Erythroblast (primary cell): ENCODE results near the gene BTBD17.

Source experiments
- DNase-seq, 2 experiments: peaks; one replicate each; lab custom pipeline; 2025; lab: John Stamatoyannopoulos, UW
- GATA1 ChIP-seq: IDR thresholded peaks from 2 replicates; pipeline ENCODE4 v1.6.1; 2011; ENCODE audit warnings: low read depth, mild to moderate bottlenecking, control low read depth, low read length, moderate library complexity
- POLR2A ChIP-seq: IDR thresholded peaks from 2 replicates; pipeline ENCODE4 v1.6.1; 2011; ENCODE audit warnings: mild to moderate bottlenecking, low read length

BTBD17 gene

DNA sequence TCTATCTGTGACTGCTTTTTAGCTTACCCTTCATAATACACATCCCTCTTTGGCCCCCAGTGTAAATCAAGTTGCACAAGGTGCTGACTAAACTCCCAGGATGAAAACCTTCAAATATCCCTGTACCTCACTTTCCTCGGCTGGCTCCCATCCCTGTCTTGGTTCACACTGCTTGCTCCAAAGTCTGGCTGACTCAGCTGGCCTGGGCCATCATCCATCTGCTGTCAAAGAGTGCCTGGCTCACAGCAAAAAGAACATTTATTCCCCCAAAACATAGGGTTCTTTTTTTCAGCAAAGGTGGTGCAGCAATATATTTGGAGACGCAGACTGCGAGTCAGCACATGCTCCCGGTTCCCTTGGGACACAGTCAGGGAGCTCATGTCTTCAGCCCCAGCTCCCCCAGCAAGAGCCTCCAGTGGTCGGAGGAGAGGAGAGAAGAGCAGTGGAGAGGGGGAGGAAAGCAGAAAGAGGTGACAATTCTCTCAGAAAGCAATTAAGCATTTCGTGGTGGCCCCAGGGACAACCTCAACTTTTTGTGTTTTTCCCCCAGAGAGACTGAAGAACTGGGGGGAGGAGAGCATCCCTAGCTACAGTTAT, 31.8 kb upstream of the BTBD17 start:
- no peak for DNase-seq
- no peak for TF ChIP-seq GATA1

DNA sequence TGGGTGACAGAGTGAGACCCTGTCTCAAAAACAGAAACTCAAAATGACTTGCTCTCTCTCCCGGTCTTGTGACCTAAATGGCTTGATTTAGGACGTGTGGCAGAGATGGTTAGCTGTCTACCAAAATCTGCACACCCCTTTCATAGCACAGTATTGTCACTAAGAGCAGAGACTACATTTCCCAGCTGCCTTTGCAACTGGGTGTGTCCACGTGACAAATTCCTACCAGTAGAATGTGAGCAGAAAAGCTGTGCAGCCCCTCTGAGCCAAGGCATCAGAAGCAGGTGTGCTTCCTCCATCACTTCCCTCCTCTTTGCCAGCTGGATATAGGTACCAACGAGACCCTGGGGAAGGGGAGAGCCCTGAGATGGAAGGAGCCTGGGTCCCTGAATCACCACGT, 31.2 kb upstream of the BTBD17 start:
- TF ChIP-seq GATA1 (no peak), POLR2A (no peak)

DNA sequence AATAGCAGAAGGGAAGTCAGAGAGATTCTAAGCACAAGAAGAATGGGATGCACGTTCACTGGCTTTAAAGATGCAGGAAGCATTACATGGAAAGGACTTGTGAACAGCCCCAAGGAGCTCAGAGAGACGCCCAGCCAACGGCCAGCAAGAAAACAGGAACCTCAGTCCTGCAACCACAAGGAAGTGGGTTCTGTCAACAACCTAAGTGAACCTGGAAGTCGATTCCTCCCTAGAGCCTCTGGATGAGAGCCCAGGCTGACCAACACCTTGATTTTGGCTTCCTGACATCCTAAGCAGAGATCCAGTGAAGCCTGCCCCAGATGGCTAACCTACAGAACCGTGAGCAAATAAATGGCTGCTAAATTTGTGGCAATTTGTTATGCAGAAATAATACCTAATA, 30.1 kb upstream of the BTBD17 start:
- TF ChIP-seq GATA1 (no peak), POLR2A (no peak)
- DNase-seq: no peak

More for the DNA sequence above, 31.2 kb upstream of the BTBD17 start:
- DNase-seq: no peak

DNA sequence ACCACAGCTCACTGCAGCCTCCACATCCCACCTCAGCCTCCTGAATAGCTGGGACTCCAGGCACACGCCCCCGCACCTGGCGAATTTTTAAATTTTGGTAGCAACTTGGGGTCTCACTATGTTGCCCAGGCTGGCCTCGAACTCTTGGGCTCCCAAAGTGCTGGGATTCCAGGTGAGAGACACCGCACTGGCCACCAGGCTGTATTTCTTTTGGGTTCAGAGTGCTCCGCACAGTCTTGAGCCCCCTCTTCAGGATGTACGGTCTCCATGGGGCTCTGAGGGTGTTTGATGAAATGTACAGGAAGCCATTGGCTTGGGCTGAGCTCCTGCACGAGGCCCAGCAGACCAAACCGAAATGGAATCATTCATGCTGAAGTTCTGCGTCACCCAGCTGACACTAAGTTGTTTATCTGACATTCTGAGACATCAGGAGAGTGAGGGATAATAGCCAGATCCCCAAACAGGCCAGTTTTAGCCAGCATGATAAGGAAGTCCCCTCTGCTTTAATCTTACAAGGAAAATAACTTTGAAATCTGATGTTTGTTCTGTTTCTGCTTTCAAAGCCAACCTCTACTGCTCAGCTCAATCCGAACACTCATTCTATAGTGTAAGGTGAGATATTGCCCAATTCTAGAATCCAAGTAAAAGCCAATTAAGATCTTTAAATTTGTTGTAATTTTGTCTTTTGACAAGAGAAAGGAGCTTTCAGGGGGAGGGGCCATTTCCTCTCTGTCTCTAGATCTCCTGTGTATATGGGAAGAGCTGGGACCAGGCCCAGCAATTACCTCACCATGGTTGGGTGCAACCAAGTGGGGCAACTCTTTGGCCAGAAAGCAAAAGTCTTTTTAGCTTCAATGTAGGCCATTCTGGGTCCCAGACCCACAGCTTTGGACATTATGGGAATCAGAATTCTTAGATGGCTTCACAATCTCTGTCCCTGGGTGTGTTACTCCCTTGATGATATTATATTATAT, 29.3 kb upstream of the BTBD17 start:
- no peak for DNase-seq

DNA sequence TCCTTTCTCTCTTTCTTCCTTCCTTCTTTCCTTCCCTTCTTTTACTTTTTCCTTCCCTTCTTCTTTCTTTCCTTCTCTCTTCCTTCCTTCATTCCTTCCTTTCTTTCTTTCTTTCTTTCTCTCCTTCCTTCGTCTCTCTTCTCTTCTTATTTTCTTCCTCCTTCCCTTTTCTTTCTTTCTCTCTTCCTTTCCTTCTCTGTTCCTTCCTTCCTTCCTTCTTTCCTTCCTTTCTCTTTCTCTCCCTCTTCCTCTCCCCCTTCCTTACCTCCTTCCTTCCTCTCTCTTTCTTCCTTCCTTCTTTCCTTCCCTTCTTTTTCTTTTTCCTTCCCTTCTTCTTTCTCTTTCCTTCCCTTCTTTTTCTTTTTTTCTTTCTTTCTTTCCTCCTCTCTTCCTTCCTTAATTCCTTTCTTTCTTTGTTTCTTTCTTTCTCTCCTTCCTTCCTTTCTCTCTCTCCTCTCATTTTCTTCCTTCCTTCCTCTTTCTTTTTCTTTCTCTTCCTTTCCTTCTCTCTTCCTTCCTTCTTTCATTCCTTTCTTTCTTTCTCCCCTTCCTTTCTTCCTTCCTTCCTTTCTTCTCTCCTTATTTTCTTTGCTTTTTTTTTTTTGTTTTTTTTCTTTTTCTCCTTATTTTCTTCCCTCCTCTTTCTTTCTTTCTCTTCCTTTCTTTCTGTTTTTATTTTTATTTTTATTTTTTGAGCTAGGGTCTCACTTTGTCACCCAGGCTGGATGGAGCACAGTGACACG, 28.4 kb upstream of the BTBD17 start:
- DNase-seq: no peak
- TF ChIP-seq GATA1 (no peak), POLR2A (no peak)

More for the DNA sequence above, 29.3 kb upstream of the BTBD17 start:
- TF ChIP-seq GATA1 (no peak), POLR2A (no peak)

DNA sequence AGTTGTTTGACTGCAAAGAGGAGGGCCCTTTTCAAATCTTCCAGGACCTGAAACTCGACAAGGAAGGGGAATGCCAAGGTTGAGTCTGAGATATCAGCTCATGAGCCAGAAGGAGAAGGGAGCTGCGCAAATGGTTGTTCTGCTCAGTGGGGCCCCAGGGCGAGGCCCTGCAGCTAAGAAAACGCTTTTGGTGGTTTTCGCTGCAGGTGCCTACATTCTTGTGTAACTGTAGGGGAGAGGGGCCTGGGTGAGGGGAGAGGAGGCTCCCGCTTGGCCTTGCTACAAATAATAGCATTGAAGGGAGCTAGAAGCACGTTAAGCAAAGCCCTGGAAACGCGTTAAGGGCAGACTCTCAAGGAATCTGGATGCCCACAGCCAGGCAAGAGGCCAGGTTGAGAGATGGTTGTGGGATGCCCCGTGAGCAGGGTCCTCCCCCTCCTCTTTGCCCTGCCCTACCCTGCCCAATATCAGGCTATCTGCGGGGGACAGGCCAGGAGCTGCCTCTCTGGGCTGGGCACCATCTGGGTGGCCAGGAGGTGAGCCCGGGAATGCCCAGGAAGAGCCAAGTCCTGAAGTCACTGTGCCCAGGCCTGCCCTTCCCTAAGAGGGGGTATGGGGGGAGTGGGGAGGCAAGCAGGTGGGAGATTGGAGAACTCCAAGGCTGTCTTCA, 27.6 kb upstream of the BTBD17 start:
- no peak for TF ChIP-seq GATA1
- TF ChIP-seq POLR2A: no peak
- DNase-seq: no peak

DNA sequence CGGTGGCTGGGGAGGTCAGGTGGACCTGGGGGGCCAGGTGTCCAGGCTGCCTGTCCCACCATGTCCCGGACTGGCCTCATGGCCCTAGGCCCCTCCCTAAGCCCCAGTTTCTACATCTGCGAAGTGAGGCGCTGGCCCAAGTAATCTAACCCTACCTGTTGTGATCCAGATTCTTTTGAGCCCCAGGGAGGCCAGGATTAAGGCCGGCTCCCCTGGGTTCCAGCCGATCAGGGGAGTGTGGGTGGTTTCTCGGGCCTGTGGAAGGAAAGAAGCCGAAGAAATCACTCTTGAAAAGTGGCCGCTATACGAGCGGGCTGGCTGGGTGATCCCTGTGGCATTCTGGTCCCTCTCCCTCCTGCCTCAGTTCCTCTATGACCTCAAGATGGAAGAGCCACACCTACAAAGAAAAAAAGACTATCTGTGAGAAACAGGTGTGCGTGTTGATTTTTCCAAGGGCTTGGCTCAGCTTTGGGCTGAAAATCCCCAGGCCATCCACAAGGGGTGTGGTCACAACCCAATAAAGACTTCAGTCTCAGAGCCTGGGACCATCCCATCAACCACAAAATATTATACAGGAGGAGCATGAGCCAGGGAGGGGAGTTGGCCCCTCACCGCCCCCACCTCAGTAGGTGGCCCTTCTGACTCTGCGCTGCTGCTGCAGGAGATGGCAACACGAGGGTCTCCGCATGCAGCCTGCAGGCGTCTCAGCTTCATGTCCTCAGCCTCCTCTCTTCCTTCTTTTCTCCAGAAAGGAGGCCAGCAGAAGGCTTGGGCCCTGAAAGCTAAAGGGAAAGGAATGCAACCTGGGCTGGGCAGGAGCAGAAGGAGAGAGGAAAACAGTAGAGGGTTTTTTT, 25.9 kb upstream of the BTBD17 start:
- TF ChIP-seq POLR2A: no peak
- TF ChIP-seq GATA1: no peak
- DNase-seq: no peak

DNA sequence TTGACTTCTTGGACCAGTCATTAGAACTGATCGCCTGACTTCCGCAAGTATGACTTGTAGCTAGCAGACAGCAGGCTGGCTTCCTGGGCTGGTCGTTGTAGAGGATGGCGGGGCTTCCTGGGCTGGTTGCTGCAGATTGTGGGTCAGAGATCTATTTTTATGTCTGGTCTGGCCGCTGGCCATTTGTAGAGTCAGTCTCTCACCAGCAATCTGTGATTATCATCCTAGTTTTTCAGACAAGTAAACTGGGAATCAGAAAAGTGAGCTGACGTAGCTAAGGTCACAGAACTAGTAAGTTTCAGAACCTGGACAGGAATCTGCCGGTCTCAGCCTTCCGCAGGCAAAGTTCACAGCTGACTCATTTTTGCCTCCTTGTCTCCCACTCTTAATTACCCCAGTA, 24.7 kb upstream of the BTBD17 start:
- TF ChIP-seq GATA1: no peak
- TF ChIP-seq POLR2A: no peak
- DNase-seq: no peak

DNA sequence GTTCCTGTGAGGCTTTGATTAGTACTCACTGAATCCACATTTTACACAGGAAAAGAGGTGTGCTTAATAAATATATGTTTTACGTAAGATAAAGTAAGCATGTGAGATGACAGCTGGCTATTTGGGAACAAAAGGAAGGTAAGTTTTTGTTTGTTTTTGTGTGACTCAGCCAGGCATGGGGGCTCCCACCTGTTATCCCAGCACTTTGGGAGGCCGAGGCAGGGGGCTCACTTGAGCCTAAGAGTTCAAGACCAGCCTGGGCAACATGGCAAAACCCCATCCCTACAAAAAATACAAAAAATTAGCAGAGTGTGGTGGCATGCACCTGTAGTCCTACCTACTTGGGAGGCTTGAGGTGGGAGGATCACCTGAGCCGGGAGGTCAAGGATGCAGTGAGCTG, 23.5 kb upstream of the BTBD17 start:
- no peak for TF ChIP-seq GATA1
- TF ChIP-seq POLR2A: no peak
- no peak for DNase-seq

DNA sequence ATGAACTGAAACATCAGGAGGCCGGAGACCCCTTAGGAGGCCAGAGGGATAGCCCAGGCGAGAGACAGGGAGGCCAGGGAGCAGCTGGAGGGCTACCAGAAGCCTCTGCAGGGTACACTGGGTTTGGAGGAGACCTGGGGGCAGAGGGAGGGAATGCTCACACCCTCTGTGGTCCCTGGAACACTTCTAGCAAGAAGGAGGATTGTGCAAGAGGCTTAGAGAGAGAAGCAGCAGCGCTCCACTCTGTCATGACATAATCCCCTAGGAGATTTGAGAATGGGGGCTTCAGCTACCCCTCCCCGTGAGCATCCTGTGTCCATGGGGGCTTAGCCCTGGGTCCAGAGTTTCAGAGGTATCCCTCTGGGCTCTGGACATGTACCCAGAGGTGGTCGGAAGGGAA, 21.5 kb upstream of the BTBD17 start:
- DNase-seq: no peak
- TF ChIP-seq GATA1 (no peak), POLR2A (no peak)

DNA sequence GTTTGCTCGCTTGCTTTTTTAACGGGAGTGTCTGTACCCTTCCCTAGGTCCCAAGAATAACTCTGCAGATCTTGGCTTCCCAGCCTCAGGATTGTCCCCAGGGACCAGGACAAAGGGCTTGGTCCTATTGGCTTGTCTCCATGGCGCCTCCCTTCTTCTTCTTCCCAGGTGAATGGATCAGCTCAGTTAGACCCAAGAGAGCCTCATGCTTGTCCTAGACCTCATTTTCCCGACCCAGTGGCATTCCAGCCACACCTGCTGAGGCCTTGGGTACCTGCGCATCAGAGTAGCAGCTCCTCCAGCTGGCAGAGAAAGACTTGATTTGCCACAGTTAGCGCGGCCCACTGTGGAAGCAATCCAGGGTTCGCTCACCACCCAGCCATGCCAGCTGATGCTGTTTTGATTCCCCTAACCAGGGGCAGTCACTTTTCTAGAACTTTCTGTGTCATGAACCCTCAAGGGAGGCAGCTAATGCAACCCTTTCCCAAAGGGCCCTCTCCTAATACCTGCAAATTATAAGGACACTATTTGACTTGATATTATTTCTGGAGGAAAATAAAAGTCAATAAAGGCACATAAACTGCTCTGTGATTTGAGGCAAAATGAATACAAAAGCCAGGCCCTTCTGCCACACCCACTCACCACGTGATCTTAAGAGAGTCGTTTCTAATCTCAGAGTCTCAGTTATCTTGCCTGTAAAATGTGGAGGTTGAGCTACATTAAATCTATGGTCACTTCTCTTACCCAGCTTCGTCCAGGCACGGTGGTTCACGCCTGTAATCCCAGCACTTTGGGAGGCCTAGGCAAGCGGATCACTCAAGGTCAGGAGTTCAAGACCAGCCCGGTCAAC, 19.5 kb upstream of the BTBD17 start:
- TF ChIP-seq GATA1: no peak
- no peak for TF ChIP-seq POLR2A
- DNase-seq: no peak
